Erythroblast (primary cell): ENCODE measurements around the gene ANKRD23.

Experiments
- GATA1 ChIP-seq: IDR thresholded peaks from 2 replicates; pipeline ENCODE4 v1.6.1; 2011; ENCODE audit warnings: low read depth, mild to moderate bottlenecking, control low read depth, low read length, moderate library complexity
- POLR2A ChIP-seq: IDR thresholded peaks from 2 replicates; pipeline ENCODE4 v1.6.1; 2011; ENCODE audit warnings: mild to moderate bottlenecking, low read length

GRCh38 chr2:96837575-96837974, 6.2 kb downstream of the ANKRD23 start:
- TF ChIP-seq POLR2A (no peak), GATA1 (no peak)
